Stimulated activated CD4-positive, alpha-beta T cell treated with anti-CD3 and anti-CD28 coated beads, Interleukin-1b, Interleukin-23, amount 100 ng/mL, for 48 hours (primary cell): ENCODE measurements around the gene TPSD1.
"Not testable (repeated sequence)": the region's sequence is repeated elsewhere in the genome, so short reads cannot be mapped to it uniquely, and the experiment has no call there.

Experiments
- DNase-seq: peaks from one replicate; pipeline ENCODE4 v3.0.0-alpha.2; 2020

TPSD1 gene

GRCh38 chr16:1243907-1244850, 11.7 kb upstream of the TPSD1 start:
- not testable (repeated sequence) for DNase-seq

GRCh38 chr16:1244881-1245280, 11.0 kb upstream of the TPSD1 start:
- no peak for DNase-seq

- no peak for DNase-seq
These were observed 10.3 kb upstream of the TPSD1 start for GRCh38 chr16:1245452-1246020.

- DNase-seq, result not testable (repeated sequence)
These were observed 7.8 kb upstream of the TPSD1 start for GRCh38 chr16:1247903-1248537.

GRCh38 chr16:1249031-1249755, 6.7 kb upstream of the TPSD1 start:
- not testable (repeated sequence) for DNase-seq

GRCh38 chr16:1253701-1254364, 2.0 kb upstream of the TPSD1 start:
- not testable (repeated sequence) for DNase-seq

- DNase-seq, result not testable (repeated sequence)
These were observed 1.0 kb upstream of the TPSD1 start for GRCh38 chr16:1254821-1255220.

GRCh38 chr16:1256296-1256873, 516 bp downstream of the TPSD1 start:
- not testable (repeated sequence) for DNase-seq

- no peak for DNase-seq
These were observed 1.0 kb downstream of the TPSD1 start for GRCh38 chr16:1256874-1257322.

- DNase-seq, result no peak
These were observed 1.8 kb downstream of the TPSD1 start for GRCh38 chr16:1257561-1258224.

- no peak for DNase-seq
These were observed 2.3 kb downstream of the TPSD1 start for GRCh38 chr16:1258225-1258600.

GRCh38 chr16:1258906-1259759, 3.3 kb downstream of the TPSD1 start:
- DNase-seq, result no peak

- no peak for DNase-seq
These were observed 3.8 kb downstream of the TPSD1 start for GRCh38 chr16:1259760-1260068.

- DNase-seq, result no peak
These were observed 4.3 kb downstream of the TPSD1 start for GRCh38 chr16:1260101-1260680.

- DNase-seq, result no peak
These were observed 5.4 kb downstream of the TPSD1 start for GRCh38 chr16:1261131-1261892.

GRCh38 chr16:1262210-1262845, 6.5 kb downstream of the TPSD1 start:
- no peak for DNase-seq

GRCh38 chr16:1262846-1263221, 7.0 kb downstream of the TPSD1 start:
- no peak for DNase-seq

GRCh38 chr16:1263591-1264344, 7.9 kb downstream of the TPSD1 start:
- DNase-seq, result no peak
